Neural cell (in vitro differentiated cells): ENCODE data around the gene GNL1. TPM values are rescaled to one million over a fixed set of nuclear protein-coding genes. Genes with fewer than 3 reads are reported as not detected.
"Not testable (repeated sequence)": the region's sequence is repeated elsewhere in the genome, so short reads cannot be mapped to it uniquely, and the experiment has no call there.

Experiments
- H2AFZ ChIP-seq: fragments of 200-600, 300-800 bp; sonication (generic), shearing (Covaris generic); 2 replicates; pipeline ENCODE4 v1.6.0; 2014; ENCODE audit warnings: low read depth, mild to moderate bottlenecking, antibody characterized with exemption, low read length, moderate library complexity
- H3F3A ChIP-seq: fragments of 200-600 bp; shearing (Covaris generic); 2 replicates; pipeline ENCODE4 v1.6.1; 2016; ENCODE audit warnings: mild to moderate bottlenecking, moderate library complexity, mixed read lengths, antibody characterized with exemption, low read length; ENCODE audit not compliant: insufficient read depth, poor library complexity, severe bottlenecking
- H3K27ac ChIP-seq: fragments of 200-600, 300-800 bp; sonication (generic), shearing (Covaris generic); 2 replicates; pipeline ENCODE4 v1.5.1; 2014; ENCODE audit warnings: mild to moderate bottlenecking, low read length, moderate library complexity
- H3K27me3 ChIP-seq: fragments of 300-800, 200-600 bp; sonication (generic), shearing (Covaris generic); 2 replicates; pipeline ENCODE4 v1.6.0; 2014; ENCODE audit warnings: mild to moderate bottlenecking, low read depth, low read length, moderate library complexity; ENCODE audit not compliant: insufficient read depth
- H3K36me3 ChIP-seq: fragments of 300-800, 200-600 bp; sonication (generic), shearing (Covaris generic); 2 replicates; pipeline ENCODE4 v1.5.1; 2014; ENCODE audit warnings: mild to moderate bottlenecking, antibody characterized with exemption, low read length, moderate library complexity; ENCODE audit not compliant: insufficient read depth
- H3K4me2 ChIP-seq: fragments of 300-800, 200-600 bp; sonication (generic), shearing (Covaris generic); 2 replicates; pipeline ENCODE4 v1.6.0; 2014; ENCODE audit warnings: mild to moderate bottlenecking, low read length
- H3K4me3 ChIP-seq: fragments of 300-800, 200-600 bp; sonication (generic), shearing (Covaris generic); 2 replicates; pipeline ENCODE4 v1.5.1; 2014; ENCODE audit warnings: mild to moderate bottlenecking, low read length, moderate library complexity
- H3K79me2 ChIP-seq: fragments of 200-600 bp; shearing (Covaris generic); replicated peaks from 2 replicates; pipeline ENCODE4 v1.6.0; 2014; ENCODE audit warnings: mild to moderate bottlenecking, low read length, moderate library complexity; ENCODE audit not compliant: insufficient read depth
- H3K9ac ChIP-seq: fragments of 300-800, 200-600 bp; sonication (generic), shearing (Covaris generic); 2 replicates; pipeline ENCODE4 v1.6.1; 2016; ENCODE audit warnings: mild to moderate bottlenecking, low read length, mixed read lengths
- H3K9me2 ChIP-seq: fragments of 200-600 bp; shearing (Covaris generic); 2 replicates; pipeline ENCODE4 v1.6.1; 2016; ENCODE audit warnings: mild to moderate bottlenecking, low read length, mixed read lengths; ENCODE audit not compliant: insufficient read depth
- H3K9me3 ChIP-seq: fragments of 200-600, 300-800 bp; sonication (generic), shearing (Covaris generic); 2 replicates; pipeline ENCODE4 v1.6.1; 2016; ENCODE audit warnings: mild to moderate bottlenecking, mixed run types, low read length, moderate library complexity, mixed read lengths
- H4K20me1 ChIP-seq: fragments of 200-600 bp; shearing (Covaris generic); 2 replicates; pipeline ENCODE4 v1.6.1; 2016; ENCODE audit warnings: mild to moderate bottlenecking, mixed run types; ENCODE audit not compliant: insufficient read depth
- CTCF ChIP-seq: fragments of 450-650 bp; IDR thresholded peaks from 2 replicates; pipeline ENCODE4 v1.5.1; 2014; ENCODE audit warnings: antibody characterized with exemption, mild to moderate bottlenecking, moderate library complexity; ENCODE audit not compliant: poor library complexity, severe bottlenecking
- POLR2AphosphoS5 ChIP-seq: IDR thresholded peaks from 2 replicates; pipeline ENCODE4 v1.6.1; 2012
- RAD21 ChIP-seq: fragments of 450-650 bp; conservative IDR thresholded peaks from 2 replicates; pipeline ENCODE4 v1.6.1; 2014; ENCODE audit warnings: antibody characterized with exemption, mild to moderate bottlenecking, moderate library complexity
- polyA plus RNA-seq: library from polyadenylated mRNA; depleted of rRNA; stranded (reverse); fragments of >200 nt; gene quantifications from 2 replicates; pipeline ENCODE4 v1.2.3, GENCODE V29; 2014

The GNL1 gene
- polyA plus RNA-seq, 1 donor from 2014 or later: 38.9 TPM

GRCh38 chr6:30520522-30520921 is 35.8 kb downstream of the GNL1 start:
- H3K4me2 ChIP-seq: no peak overlapping the region
- no peaks in the 10 kb centered on the region for H4K20me1 ChIP-seq
- no peaks in the 10 kb centered on the region for H3K27me3 ChIP-seq
- no peak for TF ChIP-seq POLR2AphosphoS5
- TF ChIP-seq CTCF: no peak
- no peak for TF ChIP-seq RAD21
- no peaks in the 10 kb centered on the region for H3K36me3 ChIP-seq
- H3K4me3 ChIP-seq: no peak overlapping the region
- H2AFZ ChIP-seq: no peak overlapping the region
- no peaks in the 10 kb centered on the region for H3K79me2 ChIP-seq
- no peak overlapping the region for H3K9ac ChIP-seq
- H3F3A ChIP-seq: no peaks in the 10 kb centered on the region
- H3K9me3 ChIP-seq: no peaks in the 10 kb centered on the region
- no peaks in the 10 kb centered on the region for H3K9me2 ChIP-seq
- H3K27ac ChIP-seq: no peak overlapping the region

- not testable (repeated sequence) for H3K27me3 ChIP-seq, H3K36me3 ChIP-seq, H3K79me2 ChIP-seq, H3K9me2 ChIP-seq, H3F3A ChIP-seq, H4K20me1 ChIP-seq, H3K4me2 ChIP-seq, H3K4me3 ChIP-seq, H3K27ac ChIP-seq, H3K9me3 ChIP-seq, H2AFZ ChIP-seq, H3K9ac ChIP-seq
Observed at GRCh38 chr6:30518505-30519145, 37.7 kb downstream of the GNL1 start.

- H3K4me2 ChIP-seq, H3F3A ChIP-seq, H3K9me2 ChIP-seq, H3K9me3 ChIP-seq, H3K27ac ChIP-seq, H3K9ac ChIP-seq, H2AFZ ChIP-seq, H3K4me3 ChIP-seq, H3K27me3 ChIP-seq, H3K36me3 ChIP-seq, H4K20me1 ChIP-seq, H3K79me2 ChIP-seq: not testable (repeated sequence)
Observed at GRCh38 chr6:30517767-30518504, 38.4 kb downstream of the GNL1 start.

GRCh38 chr6:30516754-30517076 is 39.6 kb downstream of the GNL1 start:
- H3F3A ChIP-seq, H3K4me3 ChIP-seq, H2AFZ ChIP-seq, H3K4me2 ChIP-seq, H3K9me2 ChIP-seq, H3K79me2 ChIP-seq, H3K36me3 ChIP-seq, H3K27ac ChIP-seq, H3K9me3 ChIP-seq, H3K27me3 ChIP-seq, H4K20me1 ChIP-seq, H3K9ac ChIP-seq: not testable (repeated sequence)
